GM23338 (cell line): Measurements from ENCODE around the gene SYNDIG1.

Source experiments
- CTCF ChIP-seq, 2 experiments: fragments of 200-600 bp in 1 of 2; sonication (generic) in 1 of 2; conservative IDR thresholded peaks; 2 replicates each; pipeline versions ENCODE4 v1.5.1 to v1.6.1; 2016 to 2017; ENCODE audit warnings: antibody characterized with exemption in 2 of 2, low read depth in 2 of 2, mild to moderate bottlenecking in 2 of 2, moderate library complexity in 1 of 2
- EZH2 ChIP-seq: fragments of 200-600 bp; sonication (generic); IDR thresholded peaks from one replicate; pipeline ENCODE4 v1.8.0; 2017; ENCODE audit warnings: antibody characterized with exemption, mild to moderate bottlenecking, low read depth; ENCODE audit not compliant: unreplicated experiment
- POLR2AphosphoS5 ChIP-seq: IDR thresholded peaks from 2 replicates; pipeline ENCODE4 v1.6.1; 2016; ENCODE audit warnings: antibody characterized with exemption, low read depth
- REST ChIP-seq: IDR thresholded peaks from one replicate; pipeline ENCODE4 v1.6.1; 2018; ENCODE audit warnings: antibody characterized with exemption; ENCODE audit not compliant: unreplicated experiment

GRCh38 chr20:24537210-24537609 is 67.8 kb downstream of the SYNDIG1 start:
- TF ChIP-seq POLR2AphosphoS5: no peak
- TF ChIP-seq CTCF (conservative IDR thresholded peaks at IDR 0.05; ENCODE audit: low read depth in 2 of 2): no peak
- TF ChIP-seq EZH2: no peak
- no peak for TF ChIP-seq REST
